GM18867 (cell line): ENCODE data around the gene SLC9A4.

Experiments
- ATAC-seq: cut with Tn5 transposase; IDR thresholded peaks from one replicate; pipeline ENCODE4 v1.9.1; 2021; ENCODE audit warnings: mild to moderate bottlenecking, moderate library complexity; ENCODE audit not compliant: unreplicated experiment

The SLC9A4 gene

DNA sequence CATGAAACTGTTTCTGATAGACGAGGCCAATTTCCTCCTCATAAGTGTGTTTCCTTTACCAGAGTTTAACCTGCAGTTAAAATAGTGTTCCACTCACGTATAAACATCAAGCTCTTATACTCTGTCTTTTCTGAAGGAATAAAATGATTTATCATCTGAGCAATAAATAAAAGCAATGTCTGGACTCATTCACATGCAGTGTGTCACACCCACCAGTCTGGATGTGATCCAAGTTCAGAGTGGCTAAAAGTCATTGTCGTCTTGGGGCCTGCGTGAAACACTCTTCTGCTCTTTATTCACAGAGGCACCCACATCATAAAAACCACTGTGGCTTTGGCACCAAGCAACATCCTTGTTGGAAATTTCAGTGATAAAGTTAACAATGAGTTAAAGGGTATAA, 19.5 kb upstream of the SLC9A4 start:
- ATAC-seq, result no peak

DNA sequence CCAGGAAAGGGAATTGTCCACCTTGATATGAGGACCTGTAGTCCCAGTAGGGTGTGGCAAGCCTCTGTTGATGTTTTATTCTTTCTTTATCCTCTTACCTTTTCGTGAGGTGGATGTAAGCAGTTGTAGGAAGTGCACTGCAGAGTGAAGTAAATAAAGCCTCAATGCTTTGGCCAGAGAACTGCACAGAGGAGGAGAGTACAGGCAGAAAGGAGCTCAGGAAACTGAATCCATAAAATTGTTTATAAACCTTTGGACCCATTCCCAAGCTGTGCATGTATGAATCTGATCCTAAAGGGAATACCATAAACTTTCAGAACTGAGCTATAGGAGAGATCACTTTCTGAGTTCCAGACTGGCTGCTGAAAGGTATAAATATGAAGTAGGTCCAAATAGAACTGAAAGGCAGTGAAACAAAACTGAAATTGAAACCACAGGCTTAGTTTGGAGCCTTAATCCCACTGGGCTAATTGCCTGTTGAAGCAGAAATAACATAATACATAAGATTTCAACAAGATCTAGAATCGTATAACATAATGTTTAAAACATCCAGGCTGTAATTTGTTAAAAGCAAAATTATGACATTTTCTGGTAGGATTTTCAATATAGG, 17.9 kb upstream of the SLC9A4 start:
- ATAC-seq, result no peak

DNA sequence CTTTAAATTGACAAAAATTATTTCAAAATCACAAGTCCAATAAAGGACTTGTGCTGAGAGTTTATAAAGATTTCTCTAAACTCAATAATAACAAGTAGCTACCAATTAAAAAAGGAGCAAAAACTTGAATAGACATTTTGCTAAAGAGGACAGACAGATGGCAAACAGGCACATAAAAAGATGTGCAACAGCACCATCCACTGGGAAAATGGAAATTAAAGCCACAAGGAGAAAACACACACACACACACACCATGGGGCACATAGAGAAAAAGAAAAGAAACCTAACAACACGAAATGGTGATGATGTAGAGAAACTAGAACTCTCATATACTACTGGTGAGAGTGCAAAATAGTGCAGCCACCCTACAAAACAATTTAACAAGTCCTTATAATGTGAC, 12.6 kb upstream of the SLC9A4 start:
- no peak for ATAC-seq

GRCh38 chr2:102461188-102461587, 11.8 kb upstream of the SLC9A4 start:
- ATAC-seq, result no peak

GRCh38 chr2:102463160-102463559, 9.9 kb upstream of the SLC9A4 start:
- ATAC-seq, result no peak

DNA sequence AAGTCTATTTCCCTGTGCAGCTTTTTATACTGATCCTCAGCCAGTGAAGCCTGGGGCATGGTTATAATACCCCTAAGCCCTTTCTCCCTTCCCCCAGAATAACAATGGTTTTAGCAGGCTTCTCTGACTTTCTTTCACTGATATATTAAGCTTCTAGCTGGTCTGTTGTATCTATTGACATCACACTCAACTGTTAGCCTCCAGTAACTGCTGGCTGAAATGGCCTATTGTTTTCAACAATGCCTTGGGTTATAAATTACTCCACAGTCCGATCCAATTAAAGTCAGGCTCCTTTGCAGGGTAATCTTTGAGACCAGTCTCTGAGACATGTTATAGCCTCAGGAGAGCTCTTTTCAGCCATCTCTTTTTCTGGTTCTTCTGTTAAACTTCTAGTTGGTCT, 2.9 kb upstream of the SLC9A4 start:
- no peak for ATAC-seq

GRCh38 chr2:102473631-102474030, 605 bp downstream of the SLC9A4 start:
- no peak for ATAC-seq

- ATAC-seq, result no peak
Observed at GRCh38 chr2:102474785-102475184, 1.8 kb downstream of the SLC9A4 start.

DNA sequence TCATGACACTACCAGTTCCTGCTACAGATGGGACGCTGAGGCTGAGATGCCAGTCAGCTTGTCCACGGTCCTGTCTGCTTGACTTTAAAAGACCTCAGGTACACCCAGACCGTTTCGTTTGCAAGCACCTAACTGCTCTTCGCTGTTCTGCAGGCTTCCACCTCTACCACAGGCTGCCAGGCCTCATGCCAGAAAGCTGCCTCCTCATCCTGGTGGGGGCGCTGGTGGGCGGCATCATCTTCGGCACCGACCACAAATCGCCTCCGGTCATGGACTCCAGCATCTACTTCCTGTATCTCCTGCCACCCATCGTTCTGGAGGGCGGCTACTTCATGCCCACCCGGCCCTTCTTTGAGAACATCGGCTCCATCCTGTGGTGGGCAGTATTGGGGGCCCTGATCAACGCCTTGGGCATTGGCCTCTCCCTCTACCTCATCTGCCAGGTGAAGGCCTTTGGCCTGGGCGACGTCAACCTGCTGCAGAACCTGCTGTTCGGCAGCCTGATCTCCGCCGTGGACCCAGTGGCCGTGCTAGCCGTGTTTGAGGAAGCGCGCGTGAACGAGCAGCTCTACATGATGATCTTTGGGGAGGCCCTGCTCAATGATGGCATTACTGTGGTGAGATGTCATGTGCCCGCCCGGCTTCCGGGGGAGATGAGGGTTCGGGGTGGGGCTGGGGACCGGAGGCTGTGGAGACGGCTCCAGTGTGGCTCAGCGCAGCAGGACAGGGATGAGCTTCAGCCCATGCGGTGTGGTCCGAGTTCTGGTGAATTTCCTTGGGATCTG, 5.9 kb downstream of the SLC9A4 start:
- no peak for ATAC-seq

DNA sequence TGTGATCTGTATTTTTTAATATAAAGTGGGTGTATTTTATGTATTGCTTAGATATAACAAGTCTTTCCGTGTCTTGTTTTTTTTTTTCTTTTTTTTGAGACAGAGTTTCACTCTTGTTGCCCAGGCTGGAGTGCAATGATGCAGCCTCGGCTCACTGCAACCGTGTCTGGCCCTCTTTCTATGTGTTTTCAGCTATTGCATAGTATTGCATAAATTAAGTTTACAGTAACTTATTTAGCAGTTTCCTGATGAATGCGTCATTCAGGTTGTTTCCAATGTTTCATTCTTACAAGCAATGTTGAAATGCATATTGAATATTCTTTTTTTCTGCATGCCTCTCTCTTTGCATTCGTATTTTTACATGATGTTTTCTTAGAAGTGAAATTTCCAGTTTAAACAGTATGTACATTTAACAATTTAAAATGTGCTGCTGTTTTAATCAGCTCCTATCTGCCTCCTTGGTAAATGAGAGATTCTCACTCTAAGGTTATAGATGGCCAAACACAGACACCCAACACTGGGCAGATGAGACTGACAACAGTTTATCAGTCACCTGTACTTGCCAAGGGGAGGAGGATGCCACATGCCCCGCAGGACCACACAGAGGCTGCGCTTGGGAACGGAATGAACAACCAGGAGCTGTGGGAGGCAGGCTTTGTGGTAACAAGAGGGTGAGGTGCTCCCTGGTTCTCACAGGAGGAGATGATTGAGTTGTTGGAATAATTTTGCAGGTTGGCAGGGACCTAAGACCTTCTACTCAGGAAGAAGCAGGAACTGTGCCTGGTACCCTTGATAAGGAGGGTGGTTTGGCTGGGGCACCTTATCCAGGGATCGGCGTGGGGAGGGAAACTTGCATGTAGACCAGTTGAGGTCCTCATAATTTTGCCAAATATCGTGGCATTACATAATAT, 7.5 kb downstream of the SLC9A4 start:
- no peak for ATAC-seq

DNA sequence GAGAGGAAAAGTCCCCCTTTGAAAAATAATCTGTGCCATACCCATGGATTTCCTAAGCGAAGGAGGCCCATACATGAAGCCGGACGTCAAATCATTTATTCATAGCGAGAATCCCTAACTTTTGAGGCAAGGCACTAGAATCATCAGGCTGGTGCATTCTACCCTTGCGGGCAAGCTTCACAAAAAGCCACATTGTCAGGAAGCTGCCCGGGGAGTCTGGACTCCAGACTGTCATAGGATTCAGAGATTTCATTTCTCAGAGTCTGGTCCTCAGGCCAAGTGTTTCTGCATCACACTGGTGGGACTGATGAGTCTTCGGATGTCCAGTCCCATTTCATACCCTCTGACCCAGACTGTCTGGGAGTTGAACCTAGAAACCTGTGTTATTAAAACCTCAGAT, 8.9 kb downstream of the SLC9A4 start:
- ATAC-seq, result no peak

DNA sequence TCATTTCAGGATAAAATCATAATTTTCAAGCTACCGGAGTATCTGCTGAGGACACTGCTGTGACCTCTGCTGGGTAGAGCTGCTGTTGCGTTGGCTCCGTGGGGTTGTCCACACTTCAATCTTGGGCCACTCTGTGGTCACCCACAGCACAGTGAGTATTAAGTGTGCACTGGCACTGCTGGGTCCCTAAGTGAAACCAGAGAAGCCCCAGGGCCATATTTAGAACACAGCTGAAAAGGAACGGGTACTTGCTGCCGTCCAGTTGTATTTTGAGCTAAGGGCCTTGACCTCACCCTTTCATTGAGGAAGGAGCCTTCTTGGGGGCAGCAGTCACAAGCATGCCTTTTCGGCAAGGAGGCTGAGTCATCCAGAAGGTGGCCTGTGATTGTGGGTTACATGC, 10.1 kb downstream of the SLC9A4 start:
- no peak for ATAC-seq

- no peak for ATAC-seq
Observed at GRCh38 chr2:102484310-102485061, 11.5 kb downstream of the SLC9A4 start.

- ATAC-seq, result no peak
Observed at GRCh38 chr2:102485147-102485785, 12.2 kb downstream of the SLC9A4 start.

GRCh38 chr2:102486941-102487702, 14.1 kb downstream of the SLC9A4 start:
- ATAC-seq, result no peak

DNA sequence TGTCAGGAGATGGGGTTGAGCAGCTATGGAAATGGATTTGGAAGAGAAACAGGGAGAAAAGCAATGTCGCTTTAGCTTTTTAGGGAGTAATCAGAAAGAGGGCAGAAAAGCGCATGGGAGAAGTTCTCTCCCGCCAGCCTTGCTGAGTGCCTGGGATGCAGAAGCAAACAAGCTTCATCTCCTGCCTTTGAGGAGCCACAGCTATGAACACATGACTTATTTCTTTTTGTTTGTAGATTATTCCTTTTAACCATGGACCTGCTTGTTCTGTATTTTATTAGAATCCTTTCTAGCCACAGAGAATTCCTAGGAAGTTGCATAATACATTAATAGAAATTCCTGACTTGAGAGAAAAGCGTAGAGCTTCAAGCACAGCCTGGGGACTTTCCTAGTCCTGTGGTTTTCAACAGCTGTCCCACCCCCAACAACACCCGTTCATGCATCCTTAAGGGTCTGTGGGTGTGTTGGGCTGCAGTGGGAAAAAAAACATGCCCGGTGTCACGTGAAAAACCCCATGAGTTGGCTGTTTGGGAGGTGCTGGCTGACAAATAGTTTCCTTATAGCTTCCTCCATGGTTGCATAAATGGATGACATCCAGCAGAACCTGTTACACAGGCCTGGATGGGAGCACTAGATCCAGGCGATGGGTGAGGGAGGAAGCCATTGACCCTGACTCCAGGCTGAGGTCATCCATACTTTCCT, 14.9 kb downstream of the SLC9A4 start:
- ATAC-seq, result no peak

GRCh38 chr2:102489646-102490045, 16.6 kb downstream of the SLC9A4 start:
- no peak for ATAC-seq

DNA sequence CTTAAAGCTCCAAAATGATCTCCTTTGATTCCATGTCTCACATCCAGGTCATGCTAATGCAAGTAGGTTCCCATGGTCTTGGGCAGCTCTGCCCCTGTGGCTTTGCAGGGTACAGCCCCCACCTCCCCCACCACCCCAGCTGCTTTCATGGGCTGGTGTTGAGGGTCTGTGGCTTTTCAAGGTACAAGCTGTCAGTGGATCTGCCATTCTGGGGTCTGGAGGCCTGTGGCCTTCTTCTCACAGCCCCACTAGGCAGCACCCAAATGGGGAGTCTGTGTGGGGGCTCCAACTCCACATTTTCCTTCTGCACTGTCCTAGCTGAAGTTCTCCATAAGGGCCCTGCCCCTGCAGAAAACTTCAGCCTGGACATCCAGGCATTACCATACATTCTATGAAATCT, 19.0 kb downstream of the SLC9A4 start:
- no peak for ATAC-seq

GRCh38 chr2:102494570-102494969, 21.5 kb downstream of the SLC9A4 start:
- no peak for ATAC-seq
